K562 (cell line): ENCODE results near the gene KLHL29. TPM values are rescaled to one million over a fixed set of nuclear protein-coding genes. Genes with fewer than 3 reads are reported as not detected.

Experiments
- ATAC-seq: fragments of 200-7000 bp; cut with Tn5 transposase; 3 replicates; pipeline ENCODE4 v1.9.1; 2020; ENCODE audit warnings: moderate library complexity
- BruUV-seq: library from RNA; stranded (reverse); fragments of 400-500 nt; replicated peaks from 2 replicates; lab custom pipeline; 2021; lab: Mats Ljungman, UMichigan
- CTCF ChIA-PET: fragments of 300-600 bp; formaldehyde crosslinking; extraction: SDS; loops from one replicate; lab custom pipeline; 2021; ENCODE audit warnings: low intra/inter-chr PET ratio; lab: Yijun Ruan, JAX
- POLR2A ChIA-PET: fragments of 300-600, 350-650 bp; sonication (Branson Sonifier 250); formaldehyde crosslinking; extraction: SDS; loops from one replicate; lab custom pipeline; 2021; ENCODE audit warnings: antibody characterized with exemption, inconsistent platforms; lab: Yijun Ruan, JAX
- DNase-seq, 4 experiments: peaks; one replicate each; pipeline versions ENCODE4 v3.0.0 to v3.0.0-alpha.2; 2011 to 2018; ENCODE audit warnings: low spot score in 3 of 4, mixed read lengths in 3 of 4; ENCODE audit errors: extremely low read depth in 1 of 4
- FAIRE-seq: peaks from 2 replicates; lab custom pipeline; 2011; peaks lifted over from hg19 to GRCh38; lab: Jason Lieb, UNC
- H2AFZ ChIP-seq: 2 replicates; pipeline ENCODE4 v1.6.0; 2011; ENCODE audit warnings: low read depth, low read length, control low read depth, inconsistent platforms
- H3K27ac ChIP-seq: fragments of 200-600 bp; 3 replicates; pipeline ENCODE4 v1.8.0; 2011; ENCODE audit warnings: low read depth, mild to moderate bottlenecking, control low read depth, inconsistent platforms, low read length, moderate library complexity, mixed read lengths; ENCODE audit errors: extremely low read depth
- H3K27me3 ChIP-seq, 2 experiments: fragments of 300-600 bp in 1 of 2; 2 replicates in 1 of 2; 3 replicates in 1 of 2; pipeline versions ENCODE4 v1.6.0 to v1.8.0; 2011; ENCODE audit warnings: inconsistent platforms in 2 of 2, low read length in 2 of 2, mild to moderate bottlenecking in 1 of 2, mixed read lengths in 1 of 2, moderate library complexity in 1 of 2; ENCODE audit not compliant: control insufficient read depth in 2 of 2, insufficient read depth in 2 of 2
- H3K36me3 ChIP-seq: fragments of 300-600 bp; 3 replicates; pipeline ENCODE4 v1.8.0; 2011; ENCODE audit warnings: mild to moderate bottlenecking, low read length, inconsistent platforms; ENCODE audit not compliant: control insufficient read depth, insufficient read depth
- H3K4me1 ChIP-seq, 2 experiments: fragments of 200-600 bp in 1 of 2; replicated peaks in 1 of 2; 2 replicates in 1 of 2; 3 replicates in 1 of 2; pipeline versions ENCODE4 v1.5.1 to v1.8.0; 2011; ENCODE audit warnings: inconsistent platforms in 2 of 2, low read length in 2 of 2, mild to moderate bottlenecking in 1 of 2, mixed read lengths in 1 of 2, moderate library complexity in 1 of 2; ENCODE audit not compliant: control insufficient read depth in 2 of 2, insufficient read depth in 2 of 2
- H3K4me2 ChIP-seq: 2 replicates; pipeline ENCODE4 v1.6.1; 2011; ENCODE audit warnings: low read length, control low read depth, inconsistent platforms, mixed read lengths; ENCODE audit not compliant: insufficient read depth
- H3K4me3 ChIP-seq: fragments of 200-600 bp; sonication (generic), shearing (Covaris generic); 2 replicates; pipeline ENCODE4 v1.5.1; 2016; ENCODE audit warnings: control low read depth, inconsistent platforms
- H3K79me2 ChIP-seq: fragments of 200-600 bp; 3 replicates; pipeline ENCODE4 v1.8.0; 2011; ENCODE audit warnings: low read length, inconsistent platforms; ENCODE audit not compliant: control insufficient read depth, insufficient read depth
- H3K9ac ChIP-seq, 2 experiments: 2 replicates each; pipeline versions ENCODE4 v1.6.0 to v1.6.1; 2011; ENCODE audit warnings: low read depth in 2 of 2, low read length in 2 of 2, control low read depth in 1 of 2, inconsistent platforms in 1 of 2, mild to moderate bottlenecking in 1 of 2, mixed read lengths in 1 of 2; ENCODE audit not compliant: insufficient read depth in 1 of 2
- H3K9me1 ChIP-seq: one replicate; pipeline ENCODE4 v1.6.0; 2011; ENCODE audit warnings: inconsistent platforms, mild to moderate bottlenecking, low read length, moderate library complexity; ENCODE audit not compliant: control insufficient read depth, insufficient read depth
- H3K9me3 ChIP-seq: replicated peaks from 2 replicates; pipeline ENCODE4 v1.5.1; 2011; ENCODE audit warnings: low read depth, low read length, inconsistent platforms; ENCODE audit not compliant: control insufficient read depth, insufficient read depth
- H4K20me1 ChIP-seq: replicated peaks from 2 replicates; pipeline ENCODE4 v1.6.1; 2011; ENCODE audit warnings: low read length, inconsistent platforms, mixed read lengths; ENCODE audit not compliant: control insufficient read depth, insufficient read depth
- BACH1 ChIP-seq: fragments of 200-800 bp; sonication (Bioruptor generic); IDR thresholded peaks from 2 replicates; pipeline ENCODE4 v1.6.1; 2016; ENCODE audit warnings: missing genetic modification characterization, missing compliant biosample characterization
- CBX3 ChIP-seq, 2 experiments: IDR thresholded peaks; 1 replicate in 1 of 2; 2 replicates in 1 of 2; pipeline ENCODE4 v1.6.1; 2012; ENCODE audit warnings: inconsistent platforms in 2 of 2, low read length in 2 of 2, borderline replicate concordance in 1 of 2, control low read depth in 1 of 2
- DACH1 ChIP-seq: fragments of 450-650 bp; IDR thresholded peaks from 2 replicates; pipeline ENCODE4 v1.6.1; 2018; ENCODE audit not compliant: partially characterized antibody
- DPF2 ChIP-seq: fragments of 450-650 bp; IDR thresholded peaks from 2 replicates; pipeline ENCODE4 v1.6.1; 2016
- HCFC1 ChIP-seq: IDR thresholded peaks from 2 replicates; pipeline ENCODE4 v1.6.1; 2012; ENCODE audit warnings: low read depth, low read length, improper control_type of control experiment
- KAT2B ChIP-seq: IDR thresholded peaks from one replicate; pipeline ENCODE4 v1.6.1; 2012; ENCODE audit warnings: low read depth, mild to moderate bottlenecking, control low read depth, inconsistent platforms, low read length, moderate library complexity
- KHSRP ChIP-seq: fragments of 450-650 bp; IDR thresholded peaks from 2 replicates; pipeline ENCODE4 v1.6.1; 2017
- NCOA2 ChIP-seq, 2 experiments: fragments of 450-650 bp; IDR thresholded peaks; 2 replicates each; pipeline ENCODE4 v1.6.1; 2018; ENCODE audit warnings: mild to moderate bottlenecking in 2 of 2, moderate library complexity in 1 of 2; ENCODE audit not compliant: partially characterized antibody in 2 of 2
- PHB ChIP-seq: fragments of 250-450 bp; sonication (Bioruptor Pico); IDR thresholded peaks from 2 replicates; pipeline ENCODE4 v1.5.0; 2021
- RB1 ChIP-seq: fragments of 450-650 bp; IDR thresholded peaks from 2 replicates; pipeline ENCODE4 v1.6.1; 2017; ENCODE audit warnings: low read depth, mild to moderate bottlenecking
- RBM34 ChIP-seq: fragments of 200-400 bp; formaldehyde crosslinking; IDR thresholded peaks from 2 replicates; pipeline ENCODE4 v1.6.1; 2018; ENCODE audit warnings: low read length, borderline replicate concordance; ENCODE audit not compliant: insufficient read depth
- RFX1 ChIP-seq: fragments of 450-650 bp; IDR thresholded peaks from 2 replicates; pipeline ENCODE4 v1.6.1; 2016; ENCODE audit warnings: mild to moderate bottlenecking, moderate library complexity
- SMARCC2 ChIP-seq: fragments of 450-650 bp; IDR thresholded peaks from 2 replicates; pipeline ENCODE4 v1.6.1; 2017; ENCODE audit warnings: antibody characterized with exemption, moderate library complexity, mild to moderate bottlenecking, low read depth
- TBP ChIP-seq: optimal IDR thresholded peaks from 2 replicates; pipeline ENCODE3; 2011; ENCODE audit warnings: low read depth, low read length, improper control_type of control experiment
- ZNF778 ChIP-seq: fragments of 450-650 bp; formaldehyde crosslinking; IDR thresholded peaks from 2 replicates; pipeline ENCODE4 v1.4.0; 2020; ENCODE audit warnings: mild to moderate bottlenecking, moderate library complexity
- WGBS: fragments of 100-300 bp; shearing (Covaris generic); methylation state at CpG from one replicate; pipeline ENCODE4 v1.1.6; 2016; ENCODE audit warnings: low coverage, mixed read lengths; ENCODE audit not compliant: insufficient coverage; ENCODE audit errors: missing lambda C conversion rate; 5-methylcytosine and 5-hydroxymethylcytosine counted together
- in situ Hi-C: fragments of 300-500 bp; cut with MboI; formaldehyde crosslinking; loops from 4 replicates; pipeline ENCODE4 v1.15.0; 2018; ENCODE audit warnings: inconsistent platforms, mixed read lengths
- intact Hi-C: fragments of 100-400 bp; cut with micrococcal nuclease; formaldehyde crosslinking; loops from 2 replicates; pipeline ENCODE4 v1.14.2; 2022
- polyA plus RNA-seq, 8 experiments: library from polyadenylated mRNA; depleted of rRNA in 4 of 8; stranded (reverse) in 5 of 8; unstranded in 3 of 8; fragments of >200 nt; fragmentation: Nextera tagmentation in 2 of 8; fragmentation: Illumina TruSeq in 1 of 8; extraction: Ambion mirVana in 2 of 8; extraction: Trizol in 1 of 8; gene quantifications; 2 replicates each; pipeline versions ENCODE4 v1.2.1 to v1.2.3, GENCODE V29; 2011 to 2014; ENCODE audit warnings: inconsistent platforms in 1 of 8, missing spikeins in 1 of 8
- total RNA-seq, 7 experiments: library from RNA; depleted of rRNA in 6 of 7; stranded (reverse); fragments of >200 nt in 6 of 7; fragmentation: Illumina TruSeq in 2 of 7; extraction: Trizol in 2 of 7; gene quantifications; 2 replicates each; pipeline versions ENCODE4 v1.2.1 to v1.2.3, GENCODE V29; 2011 to 2021; ENCODE audit warnings: low replicate concordance in 1 of 7
- TF ChIP-seq, protein P1 (sequence below): IDR thresholded peaks from 3 replicates; pipeline ENCODE4 v1.6.1; 2011; ENCODE audit warnings: borderline replicate concordance, mild to moderate bottlenecking, moderate library complexity; ENCODE audit not compliant: insufficient read length; ENCODE audit errors: extremely low read depth
- TF ChIP-seq, protein P2 (sequence below): fragments of 250-450 bp; sonication (Bioruptor Pico); IDR thresholded peaks from 2 replicates; pipeline ENCODE4 v1.5.0; 2020; ENCODE audit warnings: mild to moderate bottlenecking

KLHL29 gene
- total and polyA plus RNA-seq, 9 of the 15 experiments (the other 6 are each of a cell fraction or from before 2014, with no cell fraction given), result 0.03 to 0.31 (median 0.08) TPM; not detected in 1

DNA sequence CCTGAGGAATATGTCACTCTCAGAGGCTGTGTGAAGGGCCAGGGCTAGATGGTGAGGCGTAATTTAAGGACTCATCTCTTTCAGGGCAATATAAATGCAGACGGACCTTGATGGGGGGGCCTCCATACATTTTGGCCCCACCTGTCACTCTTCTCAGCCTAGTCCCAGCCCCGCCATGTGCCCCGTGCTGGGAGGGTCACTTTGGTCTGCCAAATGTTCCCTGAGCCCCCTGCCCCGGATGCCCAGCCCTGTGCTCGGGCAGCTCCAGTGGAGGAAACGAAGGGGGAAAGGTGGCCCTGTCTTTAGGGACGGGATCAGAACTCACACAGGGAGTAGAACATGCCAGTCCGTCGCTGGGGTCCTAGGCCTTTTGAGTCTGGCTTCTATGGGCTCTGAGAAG lies 168.6 kb downstream of the KLHL29 start (continued):
- TF ChIP-seq RFX1 (no peak), HCFC1 (no peak), RB1 (no peak), BACH1 (tag) (no peak), KHSRP (no peak), CBX3 (IDR thresholded peaks at IDR 0.05; ENCODE audit: borderline replicate concordance in 1 of 2, low read length in 2 of 2) (no peak)
- TF ChIP-seq, all 486 proteins: peak for 0

- Histone ChIP-seq H3K27me3 (peaks cover 24 to 87% of the 10 kb centered on the region in 2 experiments), H3K27ac (no peak overlapping the region), H4K20me1 (peaks cover 7% of the 10 kb centered on the region; the same call in 1 of the 2 replicates), H3K36me3 (no peaks in the 10 kb centered on the region), H3K79me2 (no peaks in the 10 kb centered on the region), H3K9me3 (no peaks in the 10 kb centered on the region), H2AFZ (no peak overlapping the region), H3K9me1 (no peaks in the 10 kb centered on the region), H3K9ac (no peak overlapping the region), H3K4me3 (no peak overlapping the region), H3K4me1 (no peaks in the 10 kb centered on the region), H3K4me2 (no peak overlapping the region)
- ATAC-seq (no peak), FAIRE-seq (no peak), DNase-seq (no peak)
- POLR2A ChIA-PET, result no interaction called here
- under 1% methylated on average over 20 of the region's 24 CpGs for WGBS
- CTCF ChIA-PET, result no interaction called here
- BruUV-seq, result no TSS peak
- in situ Hi-C loops, result no loop called here
- intact Hi-C loops, result no loop called here
- TF ChIP-seq, protein P1, sequence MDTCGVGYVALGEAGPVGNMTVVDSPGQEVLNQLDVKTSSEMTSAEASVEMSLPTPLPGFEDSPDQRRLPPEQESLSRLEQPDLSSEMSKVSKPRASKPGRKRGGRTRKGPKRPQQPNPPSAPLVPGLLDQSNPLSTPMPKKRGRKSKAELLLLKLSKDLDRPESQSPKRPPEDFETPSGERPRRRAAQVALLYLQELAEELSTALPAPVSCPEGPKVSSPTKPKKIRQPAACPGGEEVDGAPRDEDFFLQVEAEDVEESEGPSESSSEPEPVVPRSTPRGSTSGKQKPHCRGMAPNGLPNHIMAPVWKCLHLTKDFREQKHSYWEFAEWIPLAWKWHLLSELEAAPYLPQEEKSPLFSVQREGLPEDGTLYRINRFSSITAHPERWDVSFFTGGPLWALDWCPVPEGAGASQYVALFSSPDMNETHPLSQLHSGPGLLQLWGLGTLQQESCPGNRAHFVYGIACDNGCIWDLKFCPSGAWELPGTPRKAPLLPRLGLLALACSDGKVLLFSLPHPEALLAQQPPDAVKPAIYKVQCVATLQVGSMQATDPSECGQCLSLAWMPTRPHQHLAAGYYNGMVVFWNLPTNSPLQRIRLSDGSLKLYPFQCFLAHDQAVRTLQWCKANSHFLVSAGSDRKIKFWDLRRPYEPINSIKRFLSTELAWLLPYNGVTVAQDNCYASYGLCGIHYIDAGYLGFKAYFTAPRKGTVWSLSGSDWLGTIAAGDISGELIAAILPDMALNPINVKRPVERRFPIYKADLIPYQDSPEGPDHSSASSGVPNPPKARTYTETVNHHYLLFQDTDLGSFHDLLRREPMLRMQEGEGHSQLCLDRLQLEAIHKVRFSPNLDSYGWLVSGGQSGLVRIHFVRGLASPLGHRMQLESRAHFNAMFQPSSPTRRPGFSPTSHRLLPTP, result no peak
- TF ChIP-seq, protein P2, sequence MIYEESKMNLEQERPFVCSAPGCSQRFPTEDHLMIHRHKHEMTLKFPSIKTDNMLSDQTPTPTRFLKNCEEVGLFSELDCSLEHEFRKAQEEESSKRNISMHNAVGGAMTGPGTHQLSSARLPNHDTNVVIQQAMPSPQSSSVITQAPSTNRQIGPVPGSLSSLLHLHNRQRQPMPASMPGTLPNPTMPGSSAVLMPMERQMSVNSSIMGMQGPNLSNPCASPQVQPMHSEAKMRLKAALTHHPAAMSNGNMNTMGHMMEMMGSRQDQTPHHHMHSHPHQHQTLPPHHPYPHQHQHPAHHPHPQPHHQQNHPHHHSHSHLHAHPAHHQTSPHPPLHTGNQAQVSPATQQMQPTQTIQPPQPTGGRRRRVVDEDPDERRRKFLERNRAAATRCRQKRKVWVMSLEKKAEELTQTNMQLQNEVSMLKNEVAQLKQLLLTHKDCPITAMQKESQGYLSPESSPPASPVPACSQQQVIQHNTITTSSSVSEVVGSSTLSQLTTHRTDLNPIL (CRISPR knock-in tag), result no peak
- TF ChIP-seq DACH1 (no peak), SMARCC2 (no peak), RBM34 (no peak), PHB (CRISPR knock-in tag) (no peak), DPF2 (no peak), TBP (no peak), NCOA2 (IDR thresholded peaks at IDR 0.05; ENCODE audit: partially characterized antibody in 2 of 2) (no peak), KAT2B (no peak), ZNF778 (no peak)
Measured at GRCh38 chr2:23554054-23554697, 169.2 kb downstream of the KLHL29 start.
